Activated gamma-delta T cell treated with Interleukin-2 at 50 U/mL for 16 hours (primary cell): Measurements from ENCODE around the gene SIPA1L2.

ENCODE experiments used
- DNase-seq: peaks from one replicate; pipeline ENCODE4 v3.0.0-alpha.2; 2020

Gene SIPA1L2

DNA sequence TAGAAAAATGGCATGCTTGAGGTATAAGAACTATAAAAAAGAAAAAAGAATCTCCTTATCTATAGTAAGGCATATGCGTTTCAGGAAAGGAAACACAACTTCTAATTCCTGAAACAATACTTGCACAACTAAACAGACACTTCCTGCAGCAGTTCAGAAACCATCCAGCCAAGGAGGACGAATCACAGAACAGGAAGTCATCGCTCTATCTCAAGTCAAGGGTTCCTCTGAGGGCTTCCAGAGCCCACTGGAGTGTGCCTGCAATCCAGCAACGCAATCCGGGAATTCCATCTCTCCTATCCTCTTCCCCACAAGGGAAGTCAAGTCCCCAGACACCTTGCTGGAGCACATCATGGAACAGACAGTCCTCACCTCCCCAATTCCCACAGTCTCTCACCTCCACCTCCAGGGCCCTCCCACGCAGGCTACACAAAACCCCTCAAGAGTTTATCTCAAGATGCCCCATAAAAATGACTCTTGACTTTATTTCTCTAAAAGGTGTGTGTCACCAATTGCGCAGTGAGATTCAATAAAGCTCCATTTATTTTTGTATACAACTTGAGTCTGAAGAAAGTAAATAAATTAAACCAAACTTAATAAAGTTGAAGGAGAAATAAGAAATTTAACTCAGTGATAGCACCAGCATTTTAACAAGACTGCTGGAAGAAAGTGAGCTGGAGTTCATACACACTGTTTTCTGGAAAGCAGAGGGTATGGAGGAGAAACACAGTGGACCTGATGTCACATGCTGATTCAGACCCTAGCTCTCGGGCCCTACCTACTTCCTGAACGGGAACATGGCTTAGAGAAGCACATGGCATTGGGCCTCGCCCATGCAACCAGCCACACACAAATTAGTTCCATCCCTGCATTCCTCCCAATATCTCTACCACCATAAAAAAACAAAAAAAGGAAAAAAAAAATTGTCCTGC, 39.9 kb downstream of the SIPA1L2 start:
- no peak for DNase-seq

DNA sequence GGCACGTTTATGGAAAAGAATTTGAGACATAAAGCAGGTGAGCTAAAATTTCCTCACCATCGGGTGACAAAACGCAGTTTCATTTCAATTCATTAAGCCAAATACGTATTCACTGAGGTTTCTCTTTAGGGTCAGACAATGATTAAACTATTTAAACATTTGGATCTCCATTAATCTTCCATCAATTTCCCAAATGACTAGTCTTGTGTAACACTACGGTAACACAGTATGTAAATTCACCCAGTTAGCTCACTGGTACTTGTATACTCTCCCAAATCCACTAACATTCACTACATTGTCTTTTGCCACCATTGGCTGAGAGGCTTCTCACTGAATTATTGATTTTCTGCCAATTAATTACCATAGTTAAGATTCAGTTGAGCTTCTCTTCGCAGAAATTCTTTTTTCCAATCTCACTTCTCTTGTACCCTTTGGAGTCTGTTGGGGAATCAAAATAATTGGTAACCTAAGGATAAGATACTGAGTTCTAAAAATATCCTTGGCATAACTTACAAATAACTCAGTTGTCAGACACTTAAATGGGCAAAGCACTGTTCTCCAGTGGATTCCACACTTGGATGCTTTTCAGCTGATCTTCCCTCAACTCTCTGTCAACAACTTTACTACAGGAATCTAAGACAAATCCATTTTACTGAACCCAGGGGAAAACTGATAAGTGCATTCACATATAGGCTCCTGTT, 40.7 kb downstream of the SIPA1L2 start:
- DNase-seq: no peak

DNA sequence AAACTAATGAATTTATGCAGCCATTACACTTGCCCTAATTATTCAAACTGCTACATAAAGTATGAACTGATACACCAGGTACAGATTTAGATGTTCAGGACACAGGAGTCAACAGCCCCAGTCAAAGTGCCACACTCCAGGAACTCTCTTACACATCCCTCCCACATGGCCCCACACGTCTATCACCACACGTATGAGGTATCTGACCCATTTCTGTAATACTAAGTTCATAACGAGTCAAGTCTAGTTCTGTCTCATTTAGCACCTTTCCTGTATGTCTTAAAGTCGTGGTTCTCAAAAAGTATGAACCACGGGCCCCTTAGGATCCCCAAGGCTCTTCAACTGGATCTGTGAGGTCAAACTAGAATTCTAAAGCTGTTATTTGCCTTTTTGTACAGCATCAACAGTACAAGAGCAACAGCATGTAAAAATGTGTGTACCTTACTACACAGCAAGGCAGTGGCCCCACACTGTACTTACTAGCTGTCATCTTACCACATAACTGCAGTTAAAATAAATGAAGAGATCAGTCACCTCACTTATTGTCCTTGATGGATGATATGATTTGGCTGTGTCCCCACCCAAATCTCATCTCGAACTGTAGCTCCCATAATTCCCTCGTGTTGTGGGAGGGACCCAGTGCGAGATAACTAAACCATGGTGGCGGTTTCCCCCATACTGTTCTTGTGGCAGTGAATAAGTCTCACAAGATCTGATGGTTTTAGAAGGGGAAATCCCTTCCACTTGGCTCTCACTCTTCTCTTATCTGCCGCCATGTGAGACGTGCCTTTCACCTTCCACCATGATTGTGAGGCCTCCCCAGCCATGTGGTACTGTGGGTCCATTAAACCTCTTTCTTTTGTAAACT, 42.6 kb downstream of the SIPA1L2 start:
- no peak for DNase-seq

DNA sequence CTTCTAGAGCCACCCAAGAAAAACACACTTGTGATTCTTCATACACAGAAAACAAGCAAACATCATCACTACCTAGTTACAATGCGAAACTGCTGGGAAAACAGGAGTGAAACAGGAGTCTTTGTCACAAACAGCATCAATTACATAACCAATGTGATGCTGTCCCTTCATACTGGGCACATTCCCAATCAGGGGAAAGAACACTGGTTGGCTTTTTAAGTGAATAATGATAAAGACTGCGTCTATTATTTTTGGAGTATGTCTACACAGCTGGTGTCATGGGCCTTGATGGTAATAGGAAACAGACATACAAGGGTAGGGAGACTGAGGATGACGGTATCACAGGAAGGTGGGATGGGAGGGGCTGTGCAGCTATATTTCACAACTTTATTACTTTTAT, 43.3 kb downstream of the SIPA1L2 start:
- no peak for DNase-seq

DNA sequence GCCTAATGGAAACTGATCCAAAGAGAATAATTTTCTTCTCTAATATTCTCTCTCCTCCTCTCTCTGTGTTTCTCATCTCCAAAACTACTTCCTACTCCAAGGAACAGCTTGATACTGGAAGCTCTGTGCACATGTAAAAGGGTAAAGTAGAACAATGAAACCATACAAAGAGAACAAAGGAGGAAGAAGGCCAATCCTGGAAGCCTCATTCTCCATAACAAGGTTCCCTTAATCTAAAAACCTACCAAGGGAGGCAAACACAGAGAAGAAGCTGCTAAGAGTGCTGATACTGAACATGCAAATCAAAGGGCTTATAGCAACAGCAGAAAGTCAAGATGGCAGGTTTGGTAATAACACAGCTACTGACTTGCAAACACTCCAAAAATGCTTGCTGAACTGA, 44.4 kb downstream of the SIPA1L2 start:
- DNase-seq: no peak

DNA sequence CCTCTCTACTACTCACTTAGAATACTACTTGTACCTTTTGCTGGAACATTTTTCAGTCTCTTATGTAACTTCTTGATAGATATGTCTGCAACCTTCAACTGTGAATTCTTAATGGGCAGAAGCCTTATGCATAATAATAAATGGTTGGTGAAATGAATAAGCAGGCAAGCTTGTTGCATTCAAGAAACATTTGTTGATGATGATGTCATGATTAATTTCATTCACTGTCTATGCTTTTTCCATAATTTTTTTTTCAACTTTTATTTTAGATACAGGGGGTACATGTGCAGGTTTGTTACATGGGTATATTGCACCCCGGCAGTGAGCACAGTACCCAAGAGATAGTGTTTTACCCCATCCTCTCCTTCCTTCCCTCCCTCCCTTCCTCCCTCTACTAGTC, 48.0 kb downstream of the SIPA1L2 start:
- DNase-seq: no peak
